ENCODE results near the gene TMEM106C.

DNA sequence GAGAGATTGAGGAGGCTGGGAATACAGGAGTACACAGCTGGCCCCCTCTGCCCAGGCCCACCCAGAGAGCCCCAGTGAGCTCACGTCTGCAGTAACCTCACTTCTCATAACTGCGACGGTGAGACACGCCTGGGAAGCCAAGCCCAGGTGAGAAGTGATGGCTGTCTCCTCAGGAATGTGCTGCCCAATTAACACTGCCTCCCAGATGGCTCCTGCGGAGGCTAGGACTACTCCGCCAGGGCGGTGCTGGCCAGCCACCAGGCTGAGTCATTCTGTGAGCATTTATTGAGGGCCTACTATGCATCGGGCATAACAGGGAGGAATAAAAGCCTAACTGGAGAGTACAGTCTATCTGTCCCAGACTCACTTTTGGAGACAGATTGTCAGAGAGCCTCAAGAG lies 9.3 kb upstream of the TMEM106C start:
- TF ChIP-seq ATF3 (IDR thresholded peaks at IDR 0.05) (no peak), ATF3 (CRISPR knock-in tag; conservative IDR thresholded peaks at IDR 0.05) (no peak), REST (IDR thresholded peaks at IDR 0.05; ENCODE audit: borderline replicate concordance) (no peak), REST (CRISPR knock-in tag; IDR thresholded peaks at IDR 0.05; ENCODE audit: low read depth) (no peak), RFX5 (IDR thresholded peaks at IDR 0.05; ENCODE audit: low read depth, low read length) (no peak), SP1 (CRISPR knock-in tag; IDR thresholded peaks at IDR 0.05) (no peak), POLR2A (conservative IDR thresholded peaks at IDR 0.05) (no peak)
